A549 (cell line): ENCODE data around the gene CMKLR1.

Experiments
- EP300 ChIP-seq, 2 experiments: fragments of >200 bp; sonication (Bioruptor Twin); formaldehyde crosslinking; IDR thresholded peaks; 2 replicates in 1 of 2; 3 replicates in 1 of 2; pipeline ENCODE4 v1.6.1; 2016 to 2017
- POLR2A ChIP-seq: IDR thresholded peaks from 2 replicates; pipeline ENCODE4 v1.6.1; 2012; ENCODE audit warnings: mild to moderate bottlenecking, low read length
- RAD21 ChIP-seq, 2 experiments: fragments of >200 bp in 1 of 2; sonication (Bioruptor Twin) in 1 of 2; formaldehyde crosslinking in 1 of 2; IDR thresholded peaks in 1 of 2; conservative IDR thresholded peaks in 1 of 2; 2 replicates in 1 of 2; 3 replicates in 1 of 2; pipeline ENCODE4 v1.6.1; 2012 to 2018; ENCODE audit warnings: inconsistent platforms in 1 of 2
- TF ChIP-seq, protein P1 (sequence below): fragments of 200-600 bp; sonication (generic); IDR thresholded peaks from 2 replicates; pipeline ENCODE4 v1.6.1; 2016; ENCODE audit warnings: antibody characterized with exemption, mild to moderate bottlenecking, moderate library complexity
- TF ChIP-seq, protein P2 (sequence below): fragments of >200 bp; sonication (Bioruptor Twin); formaldehyde crosslinking; IDR thresholded peaks from 3 replicates; pipeline ENCODE4 v1.5.1; 2016

DNA sequence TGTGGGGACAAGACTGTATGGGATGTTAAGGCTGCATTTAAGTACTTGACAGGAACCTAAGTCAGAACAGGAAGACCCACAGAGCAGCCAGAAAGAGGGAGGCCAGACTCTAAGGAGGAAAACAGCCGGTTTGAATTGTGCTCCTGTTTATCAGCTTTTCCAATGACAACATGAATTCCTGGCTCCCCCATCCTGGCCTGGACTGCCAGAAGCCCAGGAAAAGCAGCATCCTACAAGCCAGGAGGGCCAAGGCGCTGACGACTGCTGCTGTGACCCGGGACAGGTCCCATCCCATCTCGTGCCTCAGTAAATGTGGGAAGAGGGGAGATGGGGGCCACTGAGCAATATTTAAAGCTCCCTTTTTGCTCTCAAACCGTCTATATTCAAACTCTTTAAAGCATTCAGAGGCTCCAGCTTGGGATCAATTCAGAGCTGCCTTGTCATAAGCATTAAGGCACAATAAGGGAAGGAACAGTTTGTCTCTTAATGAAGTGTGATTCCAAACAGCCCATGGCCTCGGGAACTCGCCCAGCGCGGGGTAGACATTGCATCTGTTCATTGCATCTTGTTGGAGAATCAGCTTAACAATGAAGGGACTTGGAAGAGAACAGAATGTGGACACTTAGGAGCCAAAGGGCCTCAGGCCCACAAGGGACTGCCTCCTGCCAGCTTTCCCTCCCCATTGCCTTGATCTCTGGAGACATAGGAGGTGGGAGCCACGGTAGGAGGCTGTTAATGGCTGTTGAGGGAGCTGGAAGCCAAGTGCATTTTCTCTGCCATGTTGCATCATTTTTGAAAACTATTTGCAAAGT is 49.6 kb downstream of the CMKLR1 start:
- TF ChIP-seq RAD21 (conservative IDR thresholded peaks at IDR 0.05 in 1 of 2, IDR thresholded peaks at IDR 0.05 in 1 of 2) (no peak), POLR2A (no peak), EP300 (IDR thresholded peaks at IDR 0.05) (no peak)
- TF ChIP-seq, protein P1, sequence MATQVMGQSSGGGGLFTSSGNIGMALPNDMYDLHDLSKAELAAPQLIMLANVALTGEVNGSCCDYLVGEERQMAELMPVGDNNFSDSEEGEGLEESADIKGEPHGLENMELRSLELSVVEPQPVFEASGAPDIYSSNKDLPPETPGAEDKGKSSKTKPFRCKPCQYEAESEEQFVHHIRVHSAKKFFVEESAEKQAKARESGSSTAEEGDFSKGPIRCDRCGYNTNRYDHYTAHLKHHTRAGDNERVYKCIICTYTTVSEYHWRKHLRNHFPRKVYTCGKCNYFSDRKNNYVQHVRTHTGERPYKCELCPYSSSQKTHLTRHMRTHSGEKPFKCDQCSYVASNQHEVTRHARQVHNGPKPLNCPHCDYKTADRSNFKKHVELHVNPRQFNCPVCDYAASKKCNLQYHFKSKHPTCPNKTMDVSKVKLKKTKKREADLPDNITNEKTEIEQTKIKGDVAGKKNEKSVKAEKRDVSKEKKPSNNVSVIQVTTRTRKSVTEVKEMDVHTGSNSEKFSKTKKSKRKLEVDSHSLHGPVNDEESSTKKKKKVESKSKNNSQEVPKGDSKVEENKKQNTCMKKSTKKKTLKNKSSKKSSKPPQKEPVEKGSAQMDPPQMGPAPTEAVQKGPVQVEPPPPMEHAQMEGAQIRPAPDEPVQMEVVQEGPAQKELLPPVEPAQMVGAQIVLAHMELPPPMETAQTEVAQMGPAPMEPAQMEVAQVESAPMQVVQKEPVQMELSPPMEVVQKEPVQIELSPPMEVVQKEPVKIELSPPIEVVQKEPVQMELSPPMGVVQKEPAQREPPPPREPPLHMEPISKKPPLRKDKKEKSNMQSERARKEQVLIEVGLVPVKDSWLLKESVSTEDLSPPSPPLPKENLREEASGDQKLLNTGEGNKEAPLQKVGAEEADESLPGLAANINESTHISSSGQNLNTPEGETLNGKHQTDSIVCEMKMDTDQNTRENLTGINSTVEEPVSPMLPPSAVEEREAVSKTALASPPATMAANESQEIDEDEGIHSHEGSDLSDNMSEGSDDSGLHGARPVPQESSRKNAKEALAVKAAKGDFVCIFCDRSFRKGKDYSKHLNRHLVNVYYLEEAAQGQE = no peak
- TF ChIP-seq, protein P2, sequence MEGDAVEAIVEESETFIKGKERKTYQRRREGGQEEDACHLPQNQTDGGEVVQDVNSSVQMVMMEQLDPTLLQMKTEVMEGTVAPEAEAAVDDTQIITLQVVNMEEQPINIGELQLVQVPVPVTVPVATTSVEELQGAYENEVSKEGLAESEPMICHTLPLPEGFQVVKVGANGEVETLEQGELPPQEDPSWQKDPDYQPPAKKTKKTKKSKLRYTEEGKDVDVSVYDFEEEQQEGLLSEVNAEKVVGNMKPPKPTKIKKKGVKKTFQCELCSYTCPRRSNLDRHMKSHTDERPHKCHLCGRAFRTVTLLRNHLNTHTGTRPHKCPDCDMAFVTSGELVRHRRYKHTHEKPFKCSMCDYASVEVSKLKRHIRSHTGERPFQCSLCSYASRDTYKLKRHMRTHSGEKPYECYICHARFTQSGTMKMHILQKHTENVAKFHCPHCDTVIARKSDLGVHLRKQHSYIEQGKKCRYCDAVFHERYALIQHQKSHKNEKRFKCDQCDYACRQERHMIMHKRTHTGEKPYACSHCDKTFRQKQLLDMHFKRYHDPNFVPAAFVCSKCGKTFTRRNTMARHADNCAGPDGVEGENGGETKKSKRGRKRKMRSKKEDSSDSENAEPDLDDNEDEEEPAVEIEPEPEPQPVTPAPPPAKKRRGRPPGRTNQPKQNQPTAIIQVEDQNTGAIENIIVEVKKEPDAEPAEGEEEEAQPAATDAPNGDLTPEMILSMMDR = no peak
